Measurements from ENCODE around the gene STK33. TPM values are rescaled to one million over a fixed set of nuclear protein-coding genes. Genes with fewer than 3 reads are reported as not detected.

Gene STK33
- total and polyA plus RNA-seq, 4 experiments from 2014 or later: not detected

GRCh38 chr11:8573777-8574176 is 20.3 kb downstream of the STK33 start:
- no peak overlapping the region for H3K27ac Mint-ChIP-seq

GRCh38 chr11:8567602-8568198 is 26.3 kb downstream of the STK33 start:
- no peaks in the 10 kb centered on the region for H3K36me3 Mint-ChIP-seq
- H3K27ac Mint-ChIP-seq: no peak overlapping the region
- Histone ChIP-seq H3K36me3 (ENCODE audit: insufficient read depth, low read length) (no peaks in the 10 kb centered on the region), H3K4me1 (ENCODE audit: insufficient read depth, low read length) (no peaks in the 10 kb centered on the region), H3K27ac (ENCODE audit: low read depth, low read length) (no peak overlapping the region), H3K9me3 (ENCODE audit: control insufficient read depth in 1 of 2, low read length in 2 of 2) (no peaks in the 10 kb centered on the region), H3K27me3 (ENCODE audit: insufficient read depth, low read length) (no peaks in the 10 kb centered on the region), H3K4me3 (ENCODE audit: low read length in 2 of 2) (no peak overlapping the region)
- no peaks in the 10 kb centered on the region for H3K9me3 Mint-ChIP-seq
- DNase-seq: no peak
- H3K27me3 Mint-ChIP-seq: peaks cover 30 to 34% of the 10 kb centered on the region in 2 donors
- H3K4me3 Mint-ChIP-seq: no peak overlapping the region
- intact Hi-C loops (cut with micrococcal nuclease): no loop called here
- CTCF ChIA-PET (ENCODE audit: partially characterized antibody): interaction anchor here (0.8 to 2.5 kb wide), 13 partner anchors 9 to 570 kb away, joined by 3 to 19 read pairs (median 4); partner anchors contain the start of gene LMO1
- POLR2A ChIA-PET (ENCODE audit: partially characterized antibody): no interaction called here
- H3K4me1 Mint-ChIP-seq: no peaks in the 10 kb centered on the region

More at GRCh38 chr11:8573777-8574176, 20.3 kb downstream of the STK33 start:
- Mint-ChIP-seq H3K4me3 (no peak overlapping the region), H3K36me3 (no peaks in the 10 kb centered on the region), H3K4me1 (no peaks in the 10 kb centered on the region), H3K9me3 (peaks cover 0 to 6% (median 3%) of the 10 kb centered on the region in 8 donors), H3K27me3 (peaks cover 14 to 18% of the 10 kb centered on the region in 2 donors)
- H3K27ac ChIP-seq (ENCODE audit: low read depth, low read length): no peak overlapping the region
- no peaks in the 10 kb centered on the region for H3K36me3 ChIP-seq (ENCODE audit: insufficient read depth, low read length)
- ChIA-PET CTCF (ENCODE audit: partially characterized antibody) (no interaction called here), POLR2A (ENCODE audit: partially characterized antibody) (no interaction called here)
- no peaks in the 10 kb centered on the region for H3K9me3 ChIP-seq (ENCODE audit: control insufficient read depth in 1 of 2, low read length in 2 of 2)
- no peaks in the 10 kb centered on the region for H3K27me3 ChIP-seq (ENCODE audit: insufficient read depth, low read length)
- no peak overlapping the region for H3K4me3 ChIP-seq (ENCODE audit: low read length in 2 of 2)
- DNase-seq: no peak
- intact Hi-C loops (cut with micrococcal nuclease): no loop called here
- no peaks in the 10 kb centered on the region for H3K4me1 ChIP-seq (ENCODE audit: insufficient read depth, low read length)

- H3K4me1 ChIP-seq (ENCODE audit: insufficient read depth, low read length): no peaks in the 10 kb centered on the region
- no peak overlapping the region for H3K27ac ChIP-seq (ENCODE audit: low read depth, low read length)
- no peaks in the 10 kb centered on the region for H3K36me3 Mint-ChIP-seq
- peaks cover 34 to 38% of the 10 kb centered on the region in 2 donors for H3K27me3 Mint-ChIP-seq
- H3K36me3 ChIP-seq (ENCODE audit: insufficient read depth, low read length): no peaks in the 10 kb centered on the region
- CTCF ChIA-PET (ENCODE audit: partially characterized antibody): interaction anchor here (0.8 to 2.5 kb wide), 15 partner anchors 9 to 376 kb away, joined by 3 to 19 read pairs (median 4); no protein-coding TSS in a partner anchor
- no peak overlapping the region for H3K4me3 ChIP-seq (ENCODE audit: low read length in 2 of 2)
- H3K9me3 Mint-ChIP-seq: peaks cover 0 to 6% (median 0%) of the 10 kb centered on the region in 8 donors
- no peaks in the 10 kb centered on the region for H3K9me3 ChIP-seq (ENCODE audit: control insufficient read depth in 1 of 2, low read length in 2 of 2)
- H3K27ac Mint-ChIP-seq: no peak overlapping the region
- POLR2A ChIA-PET (ENCODE audit: partially characterized antibody): no interaction called here
- peak in 4 of 5 donors; percentile 21 to 34 (median 24) for DNase-seq
- intact Hi-C loops (cut with micrococcal nuclease): no loop called here
- no peak overlapping the region for H3K4me3 Mint-ChIP-seq
- no peaks in the 10 kb centered on the region for H3K4me1 Mint-ChIP-seq
- H3K27me3 ChIP-seq (ENCODE audit: insufficient read depth, low read length): no peaks in the 10 kb centered on the region
Observed at GRCh38 chr11:8566613-8567210, 27.3 kb downstream of the STK33 start.

- H3K9me3 Mint-ChIP-seq: peaks cover 0 to 14% (median 3%) of the 10 kb centered on the region in 8 donors
- no peak overlapping the region for H3K27ac ChIP-seq (ENCODE audit: low read depth, low read length)
- H3K4me1 ChIP-seq (ENCODE audit: insufficient read depth, low read length): no peaks in the 10 kb centered on the region
- no peak overlapping the region for H3K27ac Mint-ChIP-seq
- no peak for DNase-seq
- H3K4me1 Mint-ChIP-seq: no peaks in the 10 kb centered on the region
- H3K4me3 Mint-ChIP-seq: no peak overlapping the region
- no peaks in the 10 kb centered on the region for H3K9me3 ChIP-seq (ENCODE audit: control insufficient read depth in 1 of 2, low read length in 2 of 2)
- no peaks in the 10 kb centered on the region for H3K36me3 ChIP-seq (ENCODE audit: insufficient read depth, low read length)
- intact Hi-C loops (cut with micrococcal nuclease): no loop called here
- no peaks in the 10 kb centered on the region for H3K27me3 ChIP-seq (ENCODE audit: insufficient read depth, low read length)
- no peak overlapping the region for H3K4me3 ChIP-seq (ENCODE audit: low read length in 2 of 2)
- peaks cover 27 to 34% of the 10 kb centered on the region in 2 donors for H3K27me3 Mint-ChIP-seq
- POLR2A ChIA-PET (ENCODE audit: partially characterized antibody): no interaction called here
- H3K36me3 Mint-ChIP-seq: no peaks in the 10 kb centered on the region
- CTCF ChIA-PET (ENCODE audit: partially characterized antibody): no interaction called here
Observed at GRCh38 chr11:8564526-8564925, 29.5 kb downstream of the STK33 start.

- peaks cover 19 to 26% of the 10 kb centered on the region in 2 donors for H3K27me3 Mint-ChIP-seq
- Histone ChIP-seq H3K4me1 (ENCODE audit: insufficient read depth, low read length) (no peaks in the 10 kb centered on the region), H3K9me3 (ENCODE audit: control insufficient read depth in 1 of 2, low read length in 2 of 2) (no peaks in the 10 kb centered on the region), H3K4me3 (ENCODE audit: low read length in 2 of 2) (no peak overlapping the region), H3K27me3 (ENCODE audit: insufficient read depth, low read length) (no peaks in the 10 kb centered on the region), H3K36me3 (ENCODE audit: insufficient read depth, low read length) (no peaks in the 10 kb centered on the region), H3K27ac (ENCODE audit: low read depth, low read length) (no peak overlapping the region)
- CTCF ChIA-PET (ENCODE audit: partially characterized antibody): interaction anchor here (1.8 kb wide), 1 partner anchor 339 kb away, joined by 4 read pairs; no protein-coding TSS in a partner anchor
- POLR2A ChIA-PET (ENCODE audit: partially characterized antibody): no interaction called here
- no peak for DNase-seq
- intact Hi-C loops (cut with micrococcal nuclease): no loop called here
- no peaks in the 10 kb centered on the region for H3K36me3 Mint-ChIP-seq
- H3K4me3 Mint-ChIP-seq: no peak overlapping the region
- H3K27ac Mint-ChIP-seq: no peak overlapping the region
- no peaks in the 10 kb centered on the region for H3K4me1 Mint-ChIP-seq
- peaks cover 0 to 14% (median 3%) of the 10 kb centered on the region in 8 donors for H3K9me3 Mint-ChIP-seq
Observed at GRCh38 chr11:8561461-8561860, 32.6 kb downstream of the STK33 start.

GRCh38 chr11:8558436-8558835 is 35.6 kb downstream of the STK33 start:
- ChIA-PET CTCF (ENCODE audit: partially characterized antibody) (no interaction called here), POLR2A (ENCODE audit: partially characterized antibody) (no interaction called here)
- H3K4me1 ChIP-seq (ENCODE audit: insufficient read depth, low read length): no peaks in the 10 kb centered on the region
- no peak for DNase-seq
- H3K27me3 ChIP-seq (ENCODE audit: insufficient read depth, low read length): no peaks in the 10 kb centered on the region
- no peaks in the 10 kb centered on the region for H3K4me1 Mint-ChIP-seq
- no peak overlapping the region for H3K27ac ChIP-seq (ENCODE audit: low read depth, low read length)
- no peak overlapping the region for H3K4me3 Mint-ChIP-seq
- no peaks in the 10 kb centered on the region for H3K9me3 ChIP-seq (ENCODE audit: control insufficient read depth in 1 of 2, low read length in 2 of 2)
- no peaks in the 10 kb centered on the region for H3K36me3 Mint-ChIP-seq
- intact Hi-C loops (cut with micrococcal nuclease): no loop called here
- peaks cover 18 to 24% of the 10 kb centered on the region in 2 donors for H3K27me3 Mint-ChIP-seq
- H3K4me3 ChIP-seq (ENCODE audit: low read length in 2 of 2): no peak overlapping the region
- H3K9me3 Mint-ChIP-seq: peaks cover 0 to 14% (median 3%) of the 10 kb centered on the region in 8 donors
- no peak overlapping the region for H3K27ac Mint-ChIP-seq
- H3K36me3 ChIP-seq (ENCODE audit: insufficient read depth, low read length): no peaks in the 10 kb centered on the region

GRCh38 chr11:8545698-8546366 is 48.2 kb downstream of the STK33 start:
- Histone ChIP-seq H3K4me1 (ENCODE audit: insufficient read depth, low read length) (no peaks in the 10 kb centered on the region), H3K27ac (ENCODE audit: low read depth, low read length) (no peak overlapping the region), H3K27me3 (ENCODE audit: insufficient read depth, low read length) (no peaks in the 10 kb centered on the region), H3K4me3 (ENCODE audit: low read length in 2 of 2) (no peak overlapping the region), H3K36me3 (ENCODE audit: insufficient read depth, low read length) (no peaks in the 10 kb centered on the region), H3K9me3 (ENCODE audit: control insufficient read depth in 1 of 2, low read length in 2 of 2) (no peaks in the 10 kb centered on the region)
- H3K4me1 Mint-ChIP-seq: no peaks in the 10 kb centered on the region
- no peak overlapping the region for H3K4me3 Mint-ChIP-seq
- ChIA-PET POLR2A (ENCODE audit: partially characterized antibody) (no interaction called here), CTCF (ENCODE audit: partially characterized antibody) (interaction anchor here (1.0 kb wide), 1 partner anchor 21 kb away, joined by 3 read pairs; no protein-coding TSS in a partner anchor)
- intact Hi-C loops (cut with micrococcal nuclease): no loop called here
- no peaks in the 10 kb centered on the region for H3K36me3 Mint-ChIP-seq
- DNase-seq: no peak
- H3K27me3 Mint-ChIP-seq: peaks cover 4 to 6% of the 10 kb centered on the region in 2 donors
- peaks cover 0 to 7% (median 0%) of the 10 kb centered on the region in 8 donors for H3K9me3 Mint-ChIP-seq
- no peak overlapping the region for H3K27ac Mint-ChIP-seq
